Stomach (tissue), 9 donors: ENCODE data around the gene PLPPR5. TPM values are rescaled to one million over a fixed set of nuclear protein-coding genes. Genes with fewer than 3 reads are reported as not detected.

Experiments
- DNase-seq, 2 donors: peaks; one replicate each; pipeline versions ENCODE4 v3.0.0 to v3.0.0-alpha.2; 2013 to 2019
- H3K27ac ChIP-seq, 5 donors: fragments of 200-600 bp in 4 of 5; sonication (generic) in 4 of 5; one replicate each; pipeline ENCODE4 v1.5.1; 2013 to 2019; ENCODE audit warnings: mild to moderate bottlenecking in 1 of 5, moderate library complexity in 1 of 5
- H3K27me3 ChIP-seq, 3 donors: fragments of 200-600 bp; sonication (generic); one replicate each; pipeline ENCODE4 v1.5.1; 2017 to 2019; ENCODE audit warnings: mixed run types in 1 of 3
- H3K36me3 ChIP-seq, 4 donors: fragments of 200-600 bp; sonication (generic); 1 replicate in 3 of 4; 2 replicates in 1 of 4; pipeline ENCODE4 v1.5.1; 2016 to 2019
- H3K4me1 ChIP-seq, 4 donors: fragments of 200-600 bp; sonication (generic); one replicate each; pipeline ENCODE4 v1.5.1; 2016 to 2019
- H3K4me3 ChIP-seq, 4 donors: fragments of 200-600 bp; sonication (generic) in 3 of 4; one replicate each; pipeline ENCODE4 v1.5.1; 2016 to 2019; ENCODE audit warnings: mild to moderate bottlenecking in 1 of 4
- H3K9me3 ChIP-seq, 4 donors: fragments of 200-600 bp; sonication (generic); one replicate each; pipeline ENCODE4 v1.5.1; 2016 to 2019
- CTCF ChIP-seq, 7 experiments: fragments of 450-650 bp in 4 of 7; fragments of 200-600 bp in 3 of 7; sonication (generic) in 3 of 7; IDR thresholded peaks; one replicate each; pipeline ENCODE4 v1.5.1; 2016 to 2019; ENCODE audit warnings: antibody characterized with exemption in 7 of 7, control low read depth in 2 of 7, mild to moderate bottlenecking in 1 of 7
- EP300 ChIP-seq: sonication (generic); formaldehyde crosslinking; IDR thresholded peaks from one replicate; pipeline ENCODE4 v1.6.1; 2017; ENCODE audit warnings: antibody characterized with exemption
- POLR2A ChIP-seq, 4 donors: fragments of 450-650 bp; IDR thresholded peaks; one replicate each; pipeline ENCODE4 v1.6.1; 2016; ENCODE audit warnings: antibody characterized with exemption in 4 of 4, control low read depth in 2 of 4, mild to moderate bottlenecking in 1 of 4, moderate library complexity in 1 of 4
- POLR2AphosphoS5 ChIP-seq, 3 donors: sonication (generic); formaldehyde crosslinking; IDR thresholded peaks; one replicate each; pipeline ENCODE4 v1.6.1; 2016; ENCODE audit warnings: antibody characterized with exemption in 3 of 3
- WGBS, 5 donors: extraction: QIAGEN DNeasy Blood & Tissue Kit in 3 of 5; methylation state at CpG; one replicate each; pipeline versions ENCODE4 v1.1.5 to v1.1.7; 2013 to 2018; 5-methylcytosine and 5-hydroxymethylcytosine counted together
- intact Hi-C: fragments of 100-400 bp; cut with DNase I; formaldehyde crosslinking; loops from one replicate; pipeline ENCODE4 v1.15.1; 2023; ENCODE audit warnings: low total_unique reads
- polyA plus RNA-seq, 3 donors: library from polyadenylated mRNA; stranded (reverse); fragments of 200-250 nt; gene quantifications; one replicate each; pipeline ENCODE4 v1.2.3, GENCODE V29; 2013
- total RNA-seq, 5 donors: library from RNA; depleted of rRNA; stranded (reverse); fragments of >200 nt; gene quantifications; one replicate each; pipeline versions ENCODE4 v1.1.0 to v1.2.3, GENCODE V29; 2014 to 2016
- donor health status: healthy with polysubstance abuse.
- donor health status: Bipolar disorder and iron deficiency.
- donor health status: healthy.

PLPPR5 gene
- total and polyA plus RNA-seq, 8 donors, result 0.03 to 2.0 (median 0.15) TPM; not detected in 5

DNA sequence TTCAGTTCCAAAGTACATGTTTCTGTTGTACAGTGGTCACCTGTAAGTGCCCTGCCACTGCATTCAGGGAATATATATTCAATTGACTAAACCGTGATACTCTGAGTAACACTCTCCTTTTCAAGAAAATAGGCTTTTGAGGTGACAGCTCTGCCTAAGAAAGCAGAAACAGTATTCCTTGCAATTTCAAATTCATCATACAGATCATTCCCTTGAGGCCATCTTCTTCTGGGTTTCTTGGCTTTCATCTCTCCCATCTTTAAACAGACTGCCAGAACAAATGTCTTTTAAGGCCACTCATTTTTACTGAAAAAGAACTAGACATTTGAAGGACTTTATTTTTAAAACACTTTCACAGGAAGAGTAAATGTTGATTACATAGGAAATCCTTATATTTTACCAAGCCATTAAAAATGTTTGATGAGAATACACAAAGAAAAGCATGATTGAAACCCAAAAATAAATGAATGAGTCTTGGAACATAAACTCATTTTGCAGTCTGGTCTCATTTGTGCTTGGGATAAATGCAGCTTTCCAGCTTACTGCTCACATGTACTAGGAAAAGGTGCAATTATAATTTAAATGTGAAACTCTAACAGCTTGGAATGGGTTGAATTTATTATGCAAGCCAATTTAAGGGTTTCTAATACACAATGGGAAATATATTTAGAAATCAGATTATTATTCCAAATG, 34.7 kb downstream of the PLPPR5 start:
- DNase-seq, result no peak
- H3K27me3 ChIP-seq, result no peaks in the 10 kb centered on the region
- no peaks in the 10 kb centered on the region for H3K9me3 ChIP-seq
- TF ChIP-seq POLR2AphosphoS5 (IDR thresholded peaks at IDR 0.05) (no peak), POLR2A (IDR thresholded peaks at IDR 0.05) (no peak), EP300 (no peak), CTCF (IDR thresholded peaks at IDR 0.05) (no peak)
- intact Hi-C loops, result no loop called here
- 52 to 87% (median 68%) methylated on average over 1 of the region's 1 CpG for WGBS, 5 donors
- no peaks in the 10 kb centered on the region for H3K36me3 ChIP-seq
- no peaks in the 10 kb centered on the region for H3K4me1 ChIP-seq
- H3K4me3 ChIP-seq, result no peak overlapping the region
- H3K27ac ChIP-seq, result no peak overlapping the region

DNA sequence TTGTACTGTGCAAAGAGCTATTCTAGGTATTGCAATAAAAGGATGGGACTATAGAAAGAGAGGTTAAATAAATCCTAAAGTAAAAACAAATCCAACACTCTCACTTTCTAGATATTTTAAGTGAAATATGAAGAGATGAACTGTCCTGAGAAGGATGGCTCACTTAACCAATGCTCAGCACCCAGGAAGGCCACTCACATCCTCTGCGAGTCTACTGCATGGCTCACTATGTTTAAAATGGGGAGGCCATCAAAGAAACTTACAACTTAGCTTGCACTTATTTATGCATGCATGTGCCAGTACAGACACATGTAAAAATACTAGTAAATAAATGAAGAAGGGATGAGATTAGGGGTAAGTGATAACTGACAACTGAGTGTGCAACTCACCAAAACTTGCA, 37.5 kb downstream of the PLPPR5 start:
- Histone ChIP-seq H3K27me3 (no peaks in the 10 kb centered on the region), H3K4me3 (no peak overlapping the region), H3K4me1 (no peaks in the 10 kb centered on the region), H3K27ac (no peak overlapping the region), H3K9me3 (no peaks in the 10 kb centered on the region), H3K36me3 (no peaks in the 10 kb centered on the region)
- TF ChIP-seq POLR2AphosphoS5 (IDR thresholded peaks at IDR 0.05) (no peak), POLR2A (IDR thresholded peaks at IDR 0.05) (no peak), EP300 (no peak), CTCF (IDR thresholded peaks at IDR 0.05) (no peak)
- WGBS, 5 donors, result 82 to 94% (median 90%) methylated on average over 1 of the region's 1 CpG
- no peak for DNase-seq
- intact Hi-C loops, result no loop called here

DNA sequence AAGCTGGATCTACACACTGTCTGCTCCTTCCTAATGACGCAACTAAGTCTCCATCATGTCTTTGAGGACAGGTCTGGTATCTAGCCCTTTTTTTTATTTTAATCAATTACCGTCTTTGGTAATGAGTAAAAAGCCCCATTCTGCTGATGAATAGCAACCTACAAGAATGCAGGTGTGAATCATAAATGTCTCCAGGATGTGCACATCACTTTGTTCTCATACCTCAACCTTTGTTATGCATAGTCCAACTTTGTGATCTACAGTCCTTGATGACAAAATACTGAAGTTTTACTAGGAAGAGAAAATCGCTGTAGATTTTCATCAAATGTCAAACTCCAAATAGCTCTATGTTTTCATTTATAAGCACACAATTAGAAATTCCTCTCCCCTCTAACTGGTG, 39.3 kb downstream of the PLPPR5 start:
- H3K4me1 ChIP-seq, result no peaks in the 10 kb centered on the region
- H3K36me3 ChIP-seq, result no peaks in the 10 kb centered on the region
- no peak overlapping the region for H3K4me3 ChIP-seq
- H3K27ac ChIP-seq, result no peak overlapping the region
- no peak for TF ChIP-seq POLR2AphosphoS5 (IDR thresholded peaks at IDR 0.05)
- TF ChIP-seq CTCF (IDR thresholded peaks at IDR 0.05), result no peak
- TF ChIP-seq POLR2A (IDR thresholded peaks at IDR 0.05), result no peak
- TF ChIP-seq EP300, result no peak
- H3K27me3 ChIP-seq, result no peaks in the 10 kb centered on the region
- H3K9me3 ChIP-seq, result no peaks in the 10 kb centered on the region
- whole genome bisulfite sequencing, 5 donors, result 88 to 96% (median 92%) methylated on average over 3 of the region's 3 CpGs
- intact Hi-C loops, result no loop called here
- no peak for DNase-seq

- TF ChIP-seq POLR2AphosphoS5 (IDR thresholded peaks at IDR 0.05) (no peak), POLR2A (IDR thresholded peaks at IDR 0.05) (no peak), CTCF (IDR thresholded peaks at IDR 0.05) (no peak), EP300 (no peak)
- H3K27me3 ChIP-seq, result no peaks in the 10 kb centered on the region
- H3K4me1 ChIP-seq, result no peaks in the 10 kb centered on the region
- DNase-seq, result no peak
- H3K36me3 ChIP-seq, result no peaks in the 10 kb centered on the region
- no peaks in the 10 kb centered on the region for H3K9me3 ChIP-seq
- 37 to 42% (median 41%) methylated on average over 4 of the region's 4 CpGs for WGBS, 5 donors
- intact Hi-C loops, result no loop called here
- H3K4me3 ChIP-seq, result no peak overlapping the region
- no peak overlapping the region for H3K27ac ChIP-seq
Measured at GRCh38 chr1:98964198-98964597, 40.5 kb downstream of the PLPPR5 start.
